RWPE2 (cell line): Measurements from ENCODE around the gene PRELID3B.
A peak's percentile ranks its signal among the peaks of the same experiment; 100 is the strongest.

Source experiments
- ATAC-seq: fragments of 200-7000 bp; cut with Tn5 transposase; 3 replicates; pipeline ENCODE4 v1.9.1; 2021; ENCODE audit warnings: low read depth
- DNase-seq: peaks from one replicate; pipeline ENCODE4 v3.0.0-alpha.2; 2020; ENCODE audit warnings: low spot score
- H3K27ac ChIP-seq: fragments of 450-650 bp; 2 replicates; pipeline ENCODE4 v1.5.1; 2017; ENCODE audit warnings: mild to moderate bottlenecking; ENCODE audit not compliant: poor library complexity, severe bottlenecking
- H3K27me3 ChIP-seq: fragments of 250-450 bp; sonication (Bioruptor Pico); 2 replicates; pipeline ENCODE4 v1.5.1; 2021; ENCODE audit warnings: mild to moderate bottlenecking, moderate library complexity; ENCODE audit not compliant: insufficient read depth, poor library complexity, severe bottlenecking
- H3K36me3 ChIP-seq: fragments of 250-450 bp; sonication (Bioruptor Pico); 2 replicates; pipeline ENCODE4 v1.5.1; 2020; ENCODE audit warnings: low read depth, mild to moderate bottlenecking, moderate library complexity
- H3K4me1 ChIP-seq: fragments of 250-450 bp; sonication (Bioruptor Pico); 2 replicates; pipeline ENCODE4 v1.5.1; 2021; ENCODE audit warnings: mild to moderate bottlenecking, moderate library complexity; ENCODE audit not compliant: insufficient read depth, poor library complexity, severe bottlenecking
- H3K4me3 ChIP-seq: fragments of 250-450 bp; sonication (Bioruptor Pico); 2 replicates; pipeline ENCODE4 v1.5.1; 2021; ENCODE audit warnings: mild to moderate bottlenecking, moderate library complexity; ENCODE audit not compliant: severe bottlenecking
- H3K9me3 ChIP-seq: fragments of 250-450 bp; sonication (Bioruptor Pico); 2 replicates; pipeline ENCODE4 v1.5.1; 2021; ENCODE audit warnings: mild to moderate bottlenecking, moderate library complexity; ENCODE audit not compliant: severe bottlenecking
- TF ChIP-seq, protein P1 (sequence below): fragments of 450-650 bp; IDR thresholded peaks from one replicate; pipeline ENCODE4 v1.5.1; 2017; ENCODE audit warnings: mild to moderate bottlenecking, moderate library complexity; ENCODE audit not compliant: poor library complexity, severe bottlenecking

PRELID3B gene

DNA sequence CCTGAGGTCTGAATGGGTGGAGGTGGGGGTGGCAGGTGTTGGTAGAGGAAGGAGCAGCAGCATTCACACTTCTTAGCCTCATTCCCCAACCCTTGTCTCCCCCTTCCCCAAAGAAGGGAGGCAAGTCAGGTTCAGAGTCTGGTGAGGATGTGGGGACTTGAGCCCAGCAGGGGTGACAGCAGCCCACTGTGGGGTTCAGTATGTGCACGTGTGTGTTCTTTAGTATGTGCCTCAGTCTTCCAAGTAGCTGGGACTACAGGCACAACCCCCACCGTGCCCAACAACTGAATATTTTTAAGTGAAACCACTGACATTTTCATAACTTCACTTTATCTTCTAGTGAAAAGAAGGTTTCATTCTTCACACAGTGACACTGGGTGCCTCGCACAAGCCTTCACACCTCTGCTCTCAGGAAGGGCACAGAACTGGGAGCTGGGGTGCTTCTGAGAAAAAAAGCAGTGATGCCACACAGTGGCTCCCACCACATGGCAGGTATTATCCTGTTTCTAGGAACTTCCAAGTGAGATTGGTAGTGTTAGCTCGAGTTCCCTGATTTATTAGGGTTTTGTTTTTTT lies 33.4 kb upstream of the PRELID3B start:
- peak; percentile 29 for DNase-seq
- TF ChIP-seq, protein P1, sequence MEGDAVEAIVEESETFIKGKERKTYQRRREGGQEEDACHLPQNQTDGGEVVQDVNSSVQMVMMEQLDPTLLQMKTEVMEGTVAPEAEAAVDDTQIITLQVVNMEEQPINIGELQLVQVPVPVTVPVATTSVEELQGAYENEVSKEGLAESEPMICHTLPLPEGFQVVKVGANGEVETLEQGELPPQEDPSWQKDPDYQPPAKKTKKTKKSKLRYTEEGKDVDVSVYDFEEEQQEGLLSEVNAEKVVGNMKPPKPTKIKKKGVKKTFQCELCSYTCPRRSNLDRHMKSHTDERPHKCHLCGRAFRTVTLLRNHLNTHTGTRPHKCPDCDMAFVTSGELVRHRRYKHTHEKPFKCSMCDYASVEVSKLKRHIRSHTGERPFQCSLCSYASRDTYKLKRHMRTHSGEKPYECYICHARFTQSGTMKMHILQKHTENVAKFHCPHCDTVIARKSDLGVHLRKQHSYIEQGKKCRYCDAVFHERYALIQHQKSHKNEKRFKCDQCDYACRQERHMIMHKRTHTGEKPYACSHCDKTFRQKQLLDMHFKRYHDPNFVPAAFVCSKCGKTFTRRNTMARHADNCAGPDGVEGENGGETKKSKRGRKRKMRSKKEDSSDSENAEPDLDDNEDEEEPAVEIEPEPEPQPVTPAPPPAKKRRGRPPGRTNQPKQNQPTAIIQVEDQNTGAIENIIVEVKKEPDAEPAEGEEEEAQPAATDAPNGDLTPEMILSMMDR = no peak
- no peak for ATAC-seq
- Histone ChIP-seq H3K27ac (no peak overlapping the region), H3K9me3 (no peaks in the 10 kb centered on the region), H3K27me3 (no peaks in the 10 kb centered on the region), H3K4me1 (peaks cover 21% of the 10 kb centered on the region), H3K36me3 (no peaks in the 10 kb centered on the region), H3K4me3 (no peak overlapping the region)

GRCh38 chr20:59074456-59074855 lies 31.9 kb upstream of the PRELID3B start:
- Histone ChIP-seq H3K9me3 (no peaks in the 10 kb centered on the region), H3K36me3 (no peaks in the 10 kb centered on the region), H3K4me1 (peaks cover 20% of the 10 kb centered on the region), H3K4me3 (no peak overlapping the region), H3K27me3 (no peaks in the 10 kb centered on the region), H3K27ac (peak overlapping the region; percentile 1)
- ATAC-seq = peak; percentile 89
- TF ChIP-seq, protein P1 = no peak
- DNase-seq = no peak

GRCh38 chr20:59073582-59073981 lies 31.0 kb upstream of the PRELID3B start:
- no peak overlapping the region for H3K27ac ChIP-seq
- no peaks in the 10 kb centered on the region for H3K9me3 ChIP-seq
- TF ChIP-seq, protein P1 = no peak
- no peaks in the 10 kb centered on the region for H3K27me3 ChIP-seq
- DNase-seq (no peak), ATAC-seq (no peak)
- H3K4me3 ChIP-seq = no peak overlapping the region
- no peaks in the 10 kb centered on the region for H3K36me3 ChIP-seq
- peaks cover 19% of the 10 kb centered on the region for H3K4me1 ChIP-seq

DNA sequence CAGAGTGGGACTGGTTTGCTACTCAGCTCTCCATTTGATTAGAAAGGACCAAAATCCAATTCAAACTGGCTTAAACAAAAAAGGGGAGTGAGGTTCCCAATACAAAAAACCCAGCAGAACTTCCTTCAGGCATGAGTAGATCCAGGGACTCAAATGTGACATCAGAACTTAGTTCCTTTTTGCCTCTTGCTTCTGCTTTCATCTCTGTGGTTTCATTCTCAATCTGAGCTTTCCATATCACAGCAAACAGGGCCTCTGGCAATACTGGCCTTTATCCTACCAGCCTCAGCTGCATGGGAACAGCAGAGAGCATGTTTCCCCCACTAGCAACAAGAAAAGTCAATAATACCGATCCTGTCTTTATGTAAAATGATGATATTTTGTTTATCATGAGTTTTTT lies 28.6 kb upstream of the PRELID3B start:
- H3K4me3 ChIP-seq = no peak overlapping the region
- no peaks in the 10 kb centered on the region for H3K9me3 ChIP-seq
- DNase-seq (no peak), ATAC-seq (no peak)
- H3K36me3 ChIP-seq = no peaks in the 10 kb centered on the region
- H3K27me3 ChIP-seq = no peaks in the 10 kb centered on the region
- peaks cover 12% of the 10 kb centered on the region for H3K4me1 ChIP-seq
- H3K27ac ChIP-seq = no peak overlapping the region
- TF ChIP-seq, protein P1 = no peak

GRCh38 chr20:59069026-59069425 lies 26.4 kb upstream of the PRELID3B start:
- DNase-seq (no peak), ATAC-seq (no peak)
- no peaks in the 10 kb centered on the region for H3K36me3 ChIP-seq
- H3K4me3 ChIP-seq = no peak overlapping the region
- TF ChIP-seq, protein P1 = no peak
- no peaks in the 10 kb centered on the region for H3K27me3 ChIP-seq
- H3K9me3 ChIP-seq = no peaks in the 10 kb centered on the region
- no peak overlapping the region for H3K27ac ChIP-seq
- H3K4me1 ChIP-seq = peaks cover 10% of the 10 kb centered on the region
